ENCODE results near the gene PIERCE2. TPM values are rescaled to one million over a fixed set of nuclear protein-coding genes. Genes with fewer than 3 reads are reported as not detected.
"Not testable (repeated sequence)": the region's sequence is repeated elsewhere in the genome, so short reads cannot be mapped to it uniquely, and the experiment has no call there.

Gene PIERCE2
- total and polyA plus RNA-seq, 7 donors = 2.5 to 15.0 (median 6.1) TPM

- no peak for DNase-seq
- no peaks in the 10 kb centered on the region for H3K9me3 ChIP-seq
- no peak overlapping the region for H3K4me3 ChIP-seq
- no peaks in the 10 kb centered on the region for H3K27me3 ChIP-seq (ENCODE audit: insufficient read depth in 3 of 3, low read length in 2 of 3)
- no peak overlapping the region for H3K27ac ChIP-seq
- intact Hi-C loops (cut with DNase I) = no loop called here
- no peaks in the 10 kb centered on the region for H3K4me1 ChIP-seq
- TF ChIP-seq CTCF (IDR thresholded peaks at IDR 0.05) = no peak
- ATAC-seq = no peak
- no peaks in the 10 kb centered on the region for H3K36me3 ChIP-seq (ENCODE audit: insufficient read depth in 1 of 2, low read depth in 1 of 2)
These were observed 12.0 kb downstream of the PIERCE2 start for GRCh38 chr15:55420171-55420866.

- no peak for TF ChIP-seq CTCF (IDR thresholded peaks at IDR 0.05)
- H3K27ac ChIP-seq = no peak overlapping the region
- DNase-seq = no peak
- intact Hi-C loops (cut with DNase I) = no loop called here
- ATAC-seq = no peak
- H3K27me3 ChIP-seq (ENCODE audit: insufficient read depth in 3 of 3, low read length in 2 of 3) = no peaks in the 10 kb centered on the region
- no peaks in the 10 kb centered on the region for H3K9me3 ChIP-seq
- H3K4me3 ChIP-seq = no peak overlapping the region
- 0% methylated on average over 1 of the region's 1 CpG for WGBS, 3 donors
- H3K4me1 ChIP-seq = no peaks in the 10 kb centered on the region
- H3K36me3 ChIP-seq (ENCODE audit: insufficient read depth in 1 of 2, low read depth in 1 of 2) = no peaks in the 10 kb centered on the region
These were observed 13.8 kb downstream of the PIERCE2 start for GRCh38 chr15:55422089-55422488.

- Histone ChIP-seq H3K36me3 (ENCODE audit: insufficient read depth in 1 of 2, low read depth in 1 of 2) (no peaks in the 10 kb centered on the region), H3K4me3 (no peak overlapping the region), H3K27ac (no peak overlapping the region), H3K27me3 (ENCODE audit: insufficient read depth in 3 of 3, low read length in 2 of 3) (no peaks in the 10 kb centered on the region), H3K9me3 (no peaks in the 10 kb centered on the region), H3K4me1 (no peaks in the 10 kb centered on the region)
- intact Hi-C loops (cut with DNase I) = loop anchor here (5.0 to 10.0 kb wide), 4 partner anchors 60 to 218 kb away; no protein-coding TSS in a partner anchor
- 39 to 41% (median 40%) methylated on average over 6 of the region's 6 CpGs for WGBS, 3 donors
- ATAC-seq (peak in 2 of 4 donors; percentile 49 to 74), DNase-seq (no peak)
- peak; percentile 38 for TF ChIP-seq CTCF (IDR thresholded peaks at IDR 0.05)
These were observed 26.9 kb downstream of the PIERCE2 start for GRCh38 chr15:55434989-55435825.

- intact Hi-C loops (cut with DNase I); H3K36me3 ChIP-seq (ENCODE audit: insufficient read depth in 1 of 2, low read depth in 1 of 2); H3K9me3 ChIP-seq; H3K27ac ChIP-seq; DNase-seq; H3K27me3 ChIP-seq (ENCODE audit: insufficient read depth in 3 of 3, low read length in 2 of 3); H3K4me3 ChIP-seq; ATAC-seq; H3K4me1 ChIP-seq: not testable (repeated sequence)
- 91 to 97% (median 96%) methylated on average over 15 of the region's 15 CpGs for WGBS, 3 donors
These were observed 34.8 kb downstream of the PIERCE2 start for GRCh38 chr15:55443141-55443540.

- H3K4me3 ChIP-seq; H3K36me3 ChIP-seq (ENCODE audit: insufficient read depth in 1 of 2, low read depth in 1 of 2); DNase-seq; H3K9me3 ChIP-seq; ATAC-seq; H3K27me3 ChIP-seq (ENCODE audit: insufficient read depth in 3 of 3, low read length in 2 of 3); H3K4me1 ChIP-seq; intact Hi-C loops (cut with DNase I); H3K27ac ChIP-seq: not testable (repeated sequence)
- 88 to 95% (median 89%) methylated on average over 10 to 27 of the region's 27 CpGs for WGBS, 3 donors
These were observed 37.6 kb downstream of the PIERCE2 start for GRCh38 chr15:55445936-55446335.

- 97 to 98% (median 98%) methylated on average over 27 to 38 of the region's 41 CpGs for WGBS, 3 donors
- H3K27me3 ChIP-seq (ENCODE audit: insufficient read depth in 3 of 3, low read length in 2 of 3); H3K4me3 ChIP-seq; intact Hi-C loops (cut with DNase I); H3K4me1 ChIP-seq; ATAC-seq; H3K36me3 ChIP-seq (ENCODE audit: insufficient read depth in 1 of 2, low read depth in 1 of 2); DNase-seq; H3K9me3 ChIP-seq; H3K27ac ChIP-seq: not testable (repeated sequence)
These were observed 38.2 kb downstream of the PIERCE2 start for GRCh38 chr15:55446379-55447029.

- H3K4me1 ChIP-seq; H3K4me3 ChIP-seq; ATAC-seq; intact Hi-C loops (cut with DNase I); H3K36me3 ChIP-seq (ENCODE audit: insufficient read depth in 1 of 2, low read depth in 1 of 2); DNase-seq; H3K27ac ChIP-seq; H3K27me3 ChIP-seq (ENCODE audit: insufficient read depth in 3 of 3, low read length in 2 of 3); H3K9me3 ChIP-seq: not testable (repeated sequence)
- 97 to 99% (median 98%) methylated on average over 12 to 19 of the region's 19 CpGs for WGBS, 3 donors
These were observed 38.7 kb downstream of the PIERCE2 start for GRCh38 chr15:55447030-55447394.
